K562 (cell line): ENCODE data around the gene PRR5.

Experiments
- BHLHE40 ChIP-seq: IDR thresholded peaks from 2 replicates; pipeline ENCODE4 v1.6.1; 2011; ENCODE audit warnings: low read length, improper control_type of control experiment
- CBX5 ChIP-seq: IDR thresholded peaks from 2 replicates; pipeline ENCODE4 v1.6.1; 2014; ENCODE audit warnings: low read depth, borderline replicate concordance
- CGGBP1 ChIP-seq: fragments of 250-450 bp; sonication (Bioruptor Pico); IDR thresholded peaks from 2 replicates; pipeline ENCODE4 v1.9.0; 2021; ENCODE audit warnings: mild to moderate bottlenecking
- CTCF ChIP-seq, 3 experiments: IDR thresholded peaks in 2 of 3; conservative IDR thresholded peaks in 1 of 3; 2 replicates each; pipeline ENCODE4 v1.5.1; 2011 to 2012; ENCODE audit warnings: low read length in 3 of 3, mild to moderate bottlenecking in 3 of 3, control low read depth in 2 of 3, improper control_type of control experiment in 1 of 3, inconsistent platforms in 1 of 3, low read depth in 1 of 3, mixed read lengths in 1 of 3, moderate library complexity in 1 of 3; ENCODE audit not compliant: insufficient read depth in 2 of 3
- EZH2 ChIP-seq: IDR thresholded peaks from 2 replicates; pipeline ENCODE4 v1.6.1; 2012; ENCODE audit warnings: low read depth, mild to moderate bottlenecking, inconsistent platforms, low read length, borderline replicate concordance
- GABPA ChIP-seq: fragments of 200-800 bp; sonication (Bioruptor generic); conservative IDR thresholded peaks from 2 replicates; pipeline ENCODE4 v1.6.1; 2016; ENCODE audit warnings: low read depth, missing genetic modification characterization, missing compliant biosample characterization
- RAD21 ChIP-seq, 2 experiments: fragments of 250-450 bp in 1 of 2; fragments of 450-650 bp in 1 of 2; sonication (Bioruptor Pico) in 1 of 2; formaldehyde crosslinking in 1 of 2; IDR thresholded peaks in 1 of 2; conservative IDR thresholded peaks in 1 of 2; 2 replicates each; pipeline versions ENCODE4 v1.4.0 to v1.8.0; 2020 to 2022; ENCODE audit warnings: mild to moderate bottlenecking in 2 of 2, moderate library complexity in 1 of 2
- RB1 ChIP-seq: fragments of 450-650 bp; IDR thresholded peaks from 2 replicates; pipeline ENCODE4 v1.6.1; 2017; ENCODE audit warnings: low read depth, mild to moderate bottlenecking
- ZNF354B ChIP-seq: fragments of 250-450 bp; sonication (Bioruptor Pico); IDR thresholded peaks from 2 replicates; pipeline ENCODE4 v1.4.0; 2020

GRCh38 chr22:44732661-44733060 is 30.7 kb downstream of the PRR5 start:
- TF ChIP-seq CTCF (IDR thresholded peaks at IDR 0.05 in 2 of 3, conservative IDR thresholded peaks at IDR 0.05 in 1 of 3; ENCODE audit: insufficient read depth in 2 of 3, low read depth in 1 of 3, low read length in 3 of 3), result no peak
- TF ChIP-seq BHLHE40, result no peak
- TF ChIP-seq CBX5, result no peak
- TF ChIP-seq ZNF354B (CRISPR knock-in tag), result no peak
- no peak for TF ChIP-seq GABPA
- no peak for TF ChIP-seq RB1
- TF ChIP-seq EZH2, result no peak
- no peak for TF ChIP-seq RAD21 (CRISPR knock-in tag; conservative IDR thresholded peaks at IDR 0.05 in 1 of 2, IDR thresholded peaks at IDR 0.05 in 1 of 2)
- TF ChIP-seq CGGBP1 (CRISPR knock-in tag), result no peak
